ENCODE results near the gene JAKMIP2. TPM values are rescaled to one million over a fixed set of nuclear protein-coding genes. Genes with fewer than 3 reads are reported as not detected.
"Not testable (repeated sequence)": the region's sequence is repeated elsewhere in the genome, so short reads cannot be mapped to it uniquely, and the experiment has no call there.

JAKMIP2 gene
- total and polyA plus RNA-seq, 2 donors (not counting 3 experiments of a cell fraction or from before 2014, with no cell fraction given): not detected

GRCh38 chr5:147554261-147554817 is 228.2 kb downstream of the JAKMIP2 start:
- no peak for FAIRE-seq

GRCh38 chr5:147553817-147554216 is 228.7 kb downstream of the JAKMIP2 start:
- H3K9me3 ChIP-seq (replicated peaks; ENCODE audit: control insufficient read depth, insufficient read depth, low read length); FAIRE-seq; H3K9ac ChIP-seq (replicated peaks; ENCODE audit: extremely low read depth, insufficient read depth, low read length); H3K4me3 ChIP-seq (replicated peaks in 1 of 3; ENCODE audit: insufficient read depth in 1 of 3, low read depth in 1 of 3, low read length in 3 of 3); H3K36me3 ChIP-seq (ENCODE audit: control insufficient read depth in 2 of 2, extremely low read depth in 1 of 2, insufficient read depth in 2 of 2, low read length in 2 of 2); H3K79me2 ChIP-seq (ENCODE audit: control insufficient read depth, insufficient read depth, low read length); BruUV-seq (replicated peaks); H3K9me1 ChIP-seq (replicated peaks; ENCODE audit: control insufficient read depth, extremely low read depth, insufficient read depth, low read length); H3K27ac ChIP-seq (ENCODE audit: insufficient read depth, low read depth, low read length); dilution Hi-C loops (cut with MboI; ENCODE audit: extremely low pct_ligation_motif_present, low sequenced_read_pairs); POLR2A ChIA-PET; H3K4me2 ChIP-seq (ENCODE audit: insufficient read depth, low read length); H3K4me1 ChIP-seq (ENCODE audit: control insufficient read depth, extremely low read depth, insufficient read depth, low read length); H3K27me3 ChIP-seq (ENCODE audit: control insufficient read depth in 2 of 2, insufficient read depth in 2 of 2, low read length in 2 of 2); H4K20me1 ChIP-seq (replicated peaks; ENCODE audit: control insufficient read depth, extremely low read depth, insufficient read depth, low read length); DNase-seq (ENCODE audit: low read depth, low spot score): not testable (repeated sequence)
- CTCF ChIA-PET: interaction anchor here (1.0 to 3.5 kb wide), 10 partner anchors 12 to 162 kb away, joined by 3 to 18 read pairs (median 5); partner anchors contain the start of gene DPYSL3
- peak overlapping the region; percentile 80 for H2AFZ ChIP-seq (ENCODE audit: low read depth, low read length)
- intact Hi-C loops (cut with micrococcal nuclease): loop anchor here (2.0 kb wide), 1 partner anchor 15 kb away; no protein-coding TSS in a partner anchor

More at GRCh38 chr5:147554261-147554817, 228.2 kb downstream of the JAKMIP2 start:
- peak; percentile 60 for DNase-seq (ENCODE audit: low read depth, low spot score)
- CTCF ChIA-PET: interaction anchor here (1.0 to 3.5 kb wide), 10 partner anchors 13 to 162 kb away, joined by 3 to 18 read pairs (median 5); partner anchors contain the start of gene DPYSL3
- POLR2A ChIA-PET: no interaction called here
- peaks cover 3% of the 10 kb centered on the region for H3K4me1 ChIP-seq (ENCODE audit: control insufficient read depth, extremely low read depth, insufficient read depth, low read length)
- H3K27me3 ChIP-seq (ENCODE audit: control insufficient read depth in 2 of 2, insufficient read depth in 2 of 2, low read length in 2 of 2): no peaks in the 10 kb centered on the region
- no peak overlapping the region for H3K27ac ChIP-seq (ENCODE audit: insufficient read depth, low read depth, low read length)
- peak overlapping the region; percentile 80 for H2AFZ ChIP-seq (ENCODE audit: low read depth, low read length)
- H3K36me3 ChIP-seq (ENCODE audit: control insufficient read depth in 2 of 2, extremely low read depth in 1 of 2, insufficient read depth in 2 of 2, low read length in 2 of 2): no peaks in the 10 kb centered on the region
- intact Hi-C loops (cut with micrococcal nuclease): loop anchor here (2.0 kb wide), 1 partner anchor 16 kb away; no protein-coding TSS in a partner anchor
- no peak overlapping the region for H3K4me3 ChIP-seq (replicated peaks in 1 of 3; ENCODE audit: insufficient read depth in 1 of 3, low read depth in 1 of 3, low read length in 3 of 3)
- H3K4me2 ChIP-seq (ENCODE audit: insufficient read depth, low read length): peak overlapping the region; percentile 34
- no TSS peak for BruUV-seq (replicated peaks)
- no peaks in the 10 kb centered on the region for H3K9me3 ChIP-seq (replicated peaks; ENCODE audit: control insufficient read depth, insufficient read depth, low read length)
- H3K9me1 ChIP-seq (replicated peaks; ENCODE audit: control insufficient read depth, extremely low read depth, insufficient read depth, low read length): no peaks in the 10 kb centered on the region
- TF ChIP-seq POLR2AphosphoS5 (IDR thresholded peaks at IDR 0.05; ENCODE audit: insufficient read depth, low read depth, low read length) (no peak), FOS (IDR thresholded peaks at IDR 0.05; ENCODE audit: borderline replicate concordance, insufficient read depth, low read length) (no peak), EZH2 (IDR thresholded peaks at IDR 0.05; ENCODE audit: borderline replicate concordance, low read depth, low read length, severe bottlenecking) (no peak), CTCF (IDR thresholded peaks at IDR 0.05; ENCODE audit: extremely low read depth in 1 of 2, insufficient read depth in 1 of 2, low read depth in 1 of 2, low read length in 2 of 2) (no peak), MYC (IDR thresholded peaks at IDR 0.05; ENCODE audit: low read depth, low read length) (no peak), GATA2 (IDR thresholded peaks at IDR 0.05; ENCODE audit: insufficient read depth, insufficient read length, low read depth, low read length) (no peak), POLR2A (IDR thresholded peaks at IDR 0.05; ENCODE audit: low read depth, low read length) (no peak), JUN (IDR thresholded peaks at IDR 0.05; ENCODE audit: borderline replicate concordance, insufficient read depth, insufficient read length, low read depth) (no peak)
- TF ChIP-seq, protein P1, sequence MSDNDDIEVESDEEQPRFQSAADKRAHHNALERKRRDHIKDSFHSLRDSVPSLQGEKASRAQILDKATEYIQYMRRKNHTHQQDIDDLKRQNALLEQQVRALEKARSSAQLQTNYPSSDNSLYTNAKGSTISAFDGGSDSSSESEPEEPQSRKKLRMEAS (IDR thresholded peaks at IDR 0.05; ENCODE audit: insufficient read depth, insufficient read length): no peak
- H3K9ac ChIP-seq (replicated peaks; ENCODE audit: extremely low read depth, insufficient read depth, low read length): peak overlapping the region; percentile 19
- no peaks in the 10 kb centered on the region for H4K20me1 ChIP-seq (replicated peaks; ENCODE audit: control insufficient read depth, extremely low read depth, insufficient read depth, low read length)
- dilution Hi-C loops (cut with MboI; ENCODE audit: extremely low pct_ligation_motif_present, low sequenced_read_pairs): no loop called here
- H3K79me2 ChIP-seq (ENCODE audit: control insufficient read depth, insufficient read depth, low read length): no peaks in the 10 kb centered on the region
